Astrocyte (in vitro differentiated cells and primary cell): ENCODE data around the gene CELF2. TPM values are rescaled to one million over a fixed set of nuclear protein-coding genes. Genes with fewer than 3 reads are reported as not detected.

Source experiments
- DNase-seq: peaks from one replicate; pipeline ENCODE4 v3.0.0-alpha.2; 2010; ENCODE audit warnings: low read depth
- FAIRE-seq: peaks from 2 replicates; lab custom pipeline; 2011; peaks lifted over from hg19 to GRCh38; lab: Jason Lieb, UNC
- H2AFZ ChIP-seq: 2 replicates; pipeline ENCODE4 v1.6.0; 2012; ENCODE audit warnings: low read depth, low read length, inconsistent platforms
- H3K27ac ChIP-seq: 2 replicates; pipeline ENCODE4 v1.5.1; 2011; ENCODE audit warnings: low read depth, low read length, inconsistent platforms
- H3K27me3 ChIP-seq: 2 replicates; pipeline ENCODE4 v1.6.0; 2011; ENCODE audit warnings: low read length, inconsistent platforms; ENCODE audit not compliant: insufficient read depth
- H3K36me3 ChIP-seq: 2 replicates; pipeline ENCODE4 v1.5.1; 2011; ENCODE audit warnings: low read length, inconsistent platforms; ENCODE audit not compliant: insufficient read depth
- H3K4me1 ChIP-seq: 2 replicates; pipeline ENCODE4 v1.5.1; 2011; ENCODE audit warnings: low read length, inconsistent platforms; ENCODE audit not compliant: insufficient read depth
- H3K4me2 ChIP-seq: 2 replicates; pipeline ENCODE4 v1.6.0; 2012; ENCODE audit warnings: low read length, inconsistent platforms
- H3K4me3 ChIP-seq: 2 replicates; pipeline ENCODE4 v1.5.1; 2011; ENCODE audit warnings: low read depth, mild to moderate bottlenecking, low read length, inconsistent platforms; ENCODE audit not compliant: insufficient read depth
- H3K79me2 ChIP-seq: 2 replicates; pipeline ENCODE4 v1.6.0; 2012; ENCODE audit warnings: mild to moderate bottlenecking, low read length, inconsistent platforms; ENCODE audit not compliant: insufficient read depth
- H3K9ac ChIP-seq: 2 replicates; pipeline ENCODE4 v1.6.0; 2012; ENCODE audit warnings: mild to moderate bottlenecking, low read length, inconsistent platforms
- H3K9me3 ChIP-seq: 2 replicates; pipeline ENCODE4 v1.5.1; 2012; ENCODE audit warnings: low read depth, mild to moderate bottlenecking, low read length, inconsistent platforms; ENCODE audit not compliant: insufficient read depth
- H4K20me1 ChIP-seq: 2 replicates; pipeline ENCODE4 v1.6.0; 2012; ENCODE audit warnings: low read length, inconsistent platforms; ENCODE audit not compliant: insufficient read depth
- H3K27ac Mint-ChIP-seq: one replicate; pipeline ENCODE4 v1.8.0; 2021; ENCODE audit warnings: mild to moderate bottlenecking, mixed read lengths; ENCODE audit not compliant: unreplicated experiment
- H3K27me3 Mint-ChIP-seq: one replicate; pipeline ENCODE4 v1.8.0; 2021; ENCODE audit warnings: low read depth, mixed read lengths; ENCODE audit not compliant: unreplicated experiment
- H3K36me3 Mint-ChIP-seq: one replicate; pipeline ENCODE4 v1.8.0; 2021; ENCODE audit warnings: low read depth, mixed read lengths; ENCODE audit not compliant: unreplicated experiment
- H3K4me1 Mint-ChIP-seq: one replicate; pipeline ENCODE4 v1.8.0; 2021; ENCODE audit warnings: low read depth, mixed read lengths; ENCODE audit not compliant: unreplicated experiment
- H3K4me3 Mint-ChIP-seq: one replicate; pipeline ENCODE4 v1.8.0; 2021; ENCODE audit warnings: mild to moderate bottlenecking, moderate library complexity, mixed read lengths; ENCODE audit not compliant: unreplicated experiment
- H3K9me3 Mint-ChIP-seq: one replicate; pipeline ENCODE4 v1.8.0; 2021; ENCODE audit warnings: mild to moderate bottlenecking, mixed read lengths; ENCODE audit not compliant: unreplicated experiment
- EZH2 ChIP-seq: IDR thresholded peaks from 2 replicates; pipeline ENCODE4 v1.6.1; 2012; ENCODE audit warnings: mild to moderate bottlenecking, low read length, inconsistent platforms; ENCODE audit not compliant: insufficient read depth
- total RNA-seq: library from RNA; stranded (reverse); gene quantifications from 2 replicates; pipeline ENCODE4 v1.2.1, GENCODE V29; 2021
- TF ChIP-seq, protein P1 (sequence below): IDR thresholded peaks from 2 replicates; pipeline ENCODE4 v1.5.1; 2011; ENCODE audit warnings: low read depth, mild to moderate bottlenecking, inconsistent platforms, low read length, moderate library complexity; ENCODE audit not compliant: insufficient read depth

The CELF2 gene
- total RNA-seq, 1 donor from 2014 or later: 76.1 TPM

DNA sequence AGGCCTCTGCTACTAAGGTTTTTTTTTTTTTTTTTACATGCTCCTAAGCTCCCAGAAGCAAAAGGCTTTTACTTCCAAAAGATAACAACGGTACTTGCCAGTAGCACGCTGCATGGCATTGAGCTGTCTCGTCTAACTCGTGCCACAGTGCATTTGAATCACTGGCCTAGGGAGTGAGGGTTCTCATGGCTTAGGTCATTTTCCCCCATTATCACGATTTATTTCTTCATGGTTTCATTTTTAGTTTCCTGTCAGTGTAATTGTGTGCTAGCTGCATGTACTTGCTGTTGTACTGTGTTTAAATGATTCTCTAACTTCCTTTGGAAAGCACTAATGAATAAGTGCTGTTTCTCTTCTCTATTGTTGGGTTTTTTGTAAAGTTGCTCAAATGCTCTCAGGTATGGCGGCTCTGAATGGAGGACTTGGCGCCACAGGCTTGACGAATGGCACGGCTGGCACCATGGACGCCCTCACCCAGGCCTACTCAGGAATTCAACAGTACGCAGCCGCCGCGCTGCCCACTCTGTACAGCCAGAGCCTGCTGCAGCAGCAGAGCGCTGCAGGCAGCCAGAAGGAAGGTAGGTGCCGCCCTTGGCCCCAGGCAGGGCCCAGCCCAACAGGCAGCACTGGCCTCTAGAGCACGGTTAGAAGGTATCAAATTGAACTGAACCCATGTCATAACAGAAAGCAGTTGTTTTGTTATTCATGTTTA is 303.3 kb downstream of the CELF2 start:
- Mint-ChIP-seq H3K27me3 (no peaks in the 10 kb centered on the region), H3K4me1 (peaks cover 14% of the 10 kb centered on the region), H3K36me3 (peaks cover 23% of the 10 kb centered on the region), H3K9me3 (no peaks in the 10 kb centered on the region), H3K27ac (no peak overlapping the region), H3K4me3 (no peak overlapping the region)
- FAIRE-seq (no peak), DNase-seq (no peak)
- Histone ChIP-seq H3K27me3 (no peaks in the 10 kb centered on the region), H3K4me3 (no peak overlapping the region), H3K4me1 (peaks cover 6% of the 10 kb centered on the region), H3K4me2 (no peak overlapping the region), H3K27ac (no peak overlapping the region), H3K9ac (no peak overlapping the region), H3K9me3 (no peaks in the 10 kb centered on the region), H3K36me3 (no peaks in the 10 kb centered on the region), H2AFZ (no peak overlapping the region), H3K79me2 (no peaks in the 10 kb centered on the region), H4K20me1 (no peaks in the 10 kb centered on the region)
- no peak for TF ChIP-seq EZH2
- TF ChIP-seq, protein P1, sequence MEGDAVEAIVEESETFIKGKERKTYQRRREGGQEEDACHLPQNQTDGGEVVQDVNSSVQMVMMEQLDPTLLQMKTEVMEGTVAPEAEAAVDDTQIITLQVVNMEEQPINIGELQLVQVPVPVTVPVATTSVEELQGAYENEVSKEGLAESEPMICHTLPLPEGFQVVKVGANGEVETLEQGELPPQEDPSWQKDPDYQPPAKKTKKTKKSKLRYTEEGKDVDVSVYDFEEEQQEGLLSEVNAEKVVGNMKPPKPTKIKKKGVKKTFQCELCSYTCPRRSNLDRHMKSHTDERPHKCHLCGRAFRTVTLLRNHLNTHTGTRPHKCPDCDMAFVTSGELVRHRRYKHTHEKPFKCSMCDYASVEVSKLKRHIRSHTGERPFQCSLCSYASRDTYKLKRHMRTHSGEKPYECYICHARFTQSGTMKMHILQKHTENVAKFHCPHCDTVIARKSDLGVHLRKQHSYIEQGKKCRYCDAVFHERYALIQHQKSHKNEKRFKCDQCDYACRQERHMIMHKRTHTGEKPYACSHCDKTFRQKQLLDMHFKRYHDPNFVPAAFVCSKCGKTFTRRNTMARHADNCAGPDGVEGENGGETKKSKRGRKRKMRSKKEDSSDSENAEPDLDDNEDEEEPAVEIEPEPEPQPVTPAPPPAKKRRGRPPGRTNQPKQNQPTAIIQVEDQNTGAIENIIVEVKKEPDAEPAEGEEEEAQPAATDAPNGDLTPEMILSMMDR: no peak

DNA sequence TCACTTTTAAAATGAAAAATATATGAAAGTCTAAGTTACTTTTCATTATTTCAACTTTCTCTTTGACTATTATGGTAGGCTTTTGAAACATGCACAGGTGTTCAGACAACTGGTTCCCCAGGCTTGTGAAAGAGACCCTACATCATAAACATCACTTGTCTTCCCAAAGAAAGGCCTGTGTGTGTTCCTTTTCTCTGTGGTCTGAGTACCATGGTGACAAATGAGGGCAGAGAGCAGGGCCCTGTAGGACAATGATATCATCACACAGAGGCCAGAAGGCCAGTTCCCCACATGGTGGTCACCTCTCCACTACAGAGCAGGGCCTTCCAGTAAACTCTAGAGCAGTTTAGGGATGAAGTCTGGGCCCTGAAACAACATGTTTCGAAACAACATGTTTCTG is 305.0 kb downstream of the CELF2 start:
- Mint-ChIP-seq H3K27me3 (no peaks in the 10 kb centered on the region), H3K9me3 (no peaks in the 10 kb centered on the region), H3K4me3 (no peak overlapping the region), H3K4me1 (peaks cover 31% of the 10 kb centered on the region), H3K36me3 (peaks cover 21% of the 10 kb centered on the region), H3K27ac (no peak overlapping the region)
- Histone ChIP-seq H2AFZ (no peak overlapping the region), H3K4me3 (no peak overlapping the region), H3K79me2 (no peaks in the 10 kb centered on the region), H3K36me3 (no peaks in the 10 kb centered on the region), H4K20me1 (no peaks in the 10 kb centered on the region), H3K9ac (no peak overlapping the region), H3K27ac (no peak overlapping the region), H3K4me2 (no peak overlapping the region), H3K27me3 (no peaks in the 10 kb centered on the region), H3K9me3 (no peaks in the 10 kb centered on the region), H3K4me1 (peaks cover 11% of the 10 kb centered on the region)
- TF ChIP-seq EZH2: no peak
- TF ChIP-seq, protein P1: no peak
- no peak for DNase-seq
- no peak for FAIRE-seq

DNA sequence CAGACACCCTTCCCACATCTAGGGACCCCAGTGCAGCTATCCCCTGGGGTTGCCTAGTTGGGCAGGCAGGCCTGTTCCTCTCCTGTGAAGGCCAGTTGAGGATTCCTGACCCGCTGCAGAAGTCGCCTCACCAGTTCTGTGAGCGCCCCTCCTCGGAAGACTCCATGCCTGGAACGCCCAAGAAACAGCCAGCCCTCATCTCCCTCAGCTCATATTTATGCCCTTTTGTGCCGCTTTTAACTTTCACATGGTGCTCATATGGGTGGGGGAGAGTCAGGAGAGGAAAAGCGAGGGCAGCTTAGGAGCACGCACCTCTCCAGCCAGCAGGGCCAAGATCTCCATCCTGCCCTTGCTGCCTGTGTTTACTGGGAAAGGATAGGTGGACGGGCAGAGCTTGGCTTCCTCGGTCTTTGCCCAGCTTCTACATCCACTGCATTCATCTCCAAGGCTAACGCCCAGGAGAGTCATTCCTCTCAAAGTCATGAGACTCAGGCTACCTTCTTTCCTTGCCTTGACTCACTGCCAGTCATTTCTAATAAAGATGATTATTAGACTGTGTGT is 307.2 kb downstream of the CELF2 start:
- no peaks in the 10 kb centered on the region for H3K36me3 ChIP-seq
- no peaks in the 10 kb centered on the region for H3K79me2 ChIP-seq
- no peaks in the 10 kb centered on the region for H3K9me3 ChIP-seq
- H3K36me3 Mint-ChIP-seq: peaks cover 7% of the 10 kb centered on the region
- no peaks in the 10 kb centered on the region for H4K20me1 ChIP-seq
- no peak overlapping the region for H3K4me3 Mint-ChIP-seq
- no peak overlapping the region for H3K9ac ChIP-seq
- TF ChIP-seq, protein P1: no peak
- TF ChIP-seq EZH2: no peak
- no peaks in the 10 kb centered on the region for H3K27me3 Mint-ChIP-seq
- no peak for DNase-seq
- no peak overlapping the region for H3K4me3 ChIP-seq
- H3K4me1 Mint-ChIP-seq: peaks cover 35% of the 10 kb centered on the region
- no peak overlapping the region for H3K27ac ChIP-seq
- no peaks in the 10 kb centered on the region for H3K9me3 Mint-ChIP-seq
- no peak overlapping the region for H3K4me2 ChIP-seq
- no peak for FAIRE-seq
- H2AFZ ChIP-seq: no peak overlapping the region
- H3K4me1 ChIP-seq: peaks cover 11% of the 10 kb centered on the region
- no peaks in the 10 kb centered on the region for H3K27me3 ChIP-seq
- no peak overlapping the region for H3K27ac Mint-ChIP-seq
